HepG2 (cell line): ENCODE data around the gene ZSCAN1. TPM values are rescaled to one million over a fixed set of nuclear protein-coding genes. Genes with fewer than 3 reads are reported as not detected.

Experiments
- ATM ChIP-seq: fragments of 450-650 bp; IDR thresholded peaks from 2 replicates; pipeline ENCODE4 v1.7.1; 2017; ENCODE audit warnings: mild to moderate bottlenecking, borderline replicate concordance
- CHD2 ChIP-seq: IDR thresholded peaks from 2 replicates; pipeline ENCODE4 v1.6.1; 2011; ENCODE audit warnings: low read depth, low read length, improper control_type of control experiment
- FOXJ3 ChIP-seq: sonication (generic); formaldehyde crosslinking; IDR thresholded peaks from 2 replicates; pipeline ENCODE4 v1.4.0; 2020; ENCODE audit warnings: missing genetic modification reagents, mild to moderate bottlenecking, borderline replicate concordance
- HES4 ChIP-seq: sonication (generic); formaldehyde crosslinking; IDR thresholded peaks from 2 replicates; pipeline ENCODE4 v1.9.0; 2021; ENCODE audit warnings: mild to moderate bottlenecking, missing genetic modification reagents, borderline replicate concordance
- IRF2 ChIP-seq: IDR thresholded peaks from 2 replicates; pipeline ENCODE4 v1.6.1; 2018; ENCODE audit warnings: missing genetic modification reagents, missing compliant biosample characterization
- MAFG ChIP-seq: sonication (generic); formaldehyde crosslinking; IDR thresholded peaks from 2 replicates; pipeline ENCODE4 v1.5.1; 2020; ENCODE audit warnings: mild to moderate bottlenecking, missing genetic modification reagents
- NBN ChIP-seq: fragments of 450-650 bp; conservative IDR thresholded peaks from 2 replicates; pipeline ENCODE4 v1.6.1; 2017
- NCOA1 ChIP-seq: sonication (generic); formaldehyde crosslinking; IDR thresholded peaks from 2 replicates; pipeline ENCODE4 v1.9.0; 2021; ENCODE audit warnings: missing genetic modification reagents
- NFE2L2 ChIP-seq: fragments of 150-350 bp; IDR thresholded peaks from 2 replicates; pipeline ENCODE4 v1.6.1; 2014; ENCODE audit warnings: low read length
- NONO ChIP-seq, 2 experiments: fragments of 450-650 bp in 1 of 2; sonication (generic) in 1 of 2; formaldehyde crosslinking in 1 of 2; IDR thresholded peaks in 1 of 2; conservative IDR thresholded peaks in 1 of 2; 2 replicates each; pipeline versions ENCODE4 v1.6.1 to v1.8.0; 2017 to 2022; ENCODE audit warnings: mild to moderate bottlenecking in 1 of 2, missing genetic modification reagents in 1 of 2, moderate library complexity in 1 of 2
- NR2F2 ChIP-seq: IDR thresholded peaks from 2 replicates; pipeline ENCODE4 v1.6.1; 2012; ENCODE audit warnings: low read depth, inconsistent platforms, borderline replicate concordance
- SOX5 ChIP-seq: IDR thresholded peaks from 2 replicates; pipeline ENCODE4 v1.6.1; 2016; ENCODE audit warnings: borderline replicate concordance
- ZNF326 ChIP-seq: sonication (generic); formaldehyde crosslinking; IDR thresholded peaks from 2 replicates; pipeline ENCODE4 v1.4.0; 2020; ENCODE audit warnings: missing genetic modification reagents, borderline replicate concordance
- ZNF33A ChIP-seq: sonication (generic); formaldehyde crosslinking; IDR thresholded peaks from 2 replicates; pipeline ENCODE4 v1.5.1; 2020; ENCODE audit warnings: missing genetic modification reagents, mild to moderate bottlenecking, moderate library complexity, borderline replicate concordance
- ZNF678 ChIP-seq: sonication (generic); formaldehyde crosslinking; IDR thresholded peaks from 2 replicates; pipeline ENCODE4 v1.4.0; 2020; ENCODE audit warnings: mild to moderate bottlenecking, missing genetic modification reagents
- ZNF709 ChIP-seq: sonication (generic); formaldehyde crosslinking; IDR thresholded peaks from 2 replicates; pipeline ENCODE4 v1.5.0; 2020; ENCODE audit warnings: mild to moderate bottlenecking, missing genetic modification reagents
- ZNF782 ChIP-seq: sonication (generic); formaldehyde crosslinking; IDR thresholded peaks from 2 replicates; pipeline ENCODE4 v1.4.0; 2020; ENCODE audit warnings: missing genetic modification reagents, mild to moderate bottlenecking, borderline replicate concordance
- polyA plus RNA-seq, 8 experiments: library from polyadenylated mRNA; depleted of rRNA in 3 of 8; stranded (reverse) in 7 of 8; unstranded in 1 of 8; fragments of >200 nt; fragmentation: Illumina TruSeq in 4 of 8; extraction: Trizol in 4 of 8; gene quantifications; 2 replicates each; pipeline versions ENCODE4 v1.2.1 to v1.2.3, GENCODE V29; 2011 to 2016; ENCODE audit warnings: low read depth in 4 of 8, missing spikeins in 1 of 8, mixed read lengths in 1 of 8; ENCODE audit not compliant: insufficient read depth in 1 of 8
- total RNA-seq, 5 experiments: library from RNA; depleted of rRNA; stranded (reverse); fragments of >200 nt; fragmentation: Illumina TruSeq; extraction: Trizol; gene quantifications; 2 replicates each; pipeline ENCODE4 v1.2.3, GENCODE V29; 2016; ENCODE audit warnings: low read depth in 1 of 5
- TF ChIP-seq, protein P1 (sequence below): IDR thresholded peaks from 2 replicates; pipeline ENCODE4 v1.6.1; 2016
- TF ChIP-seq, protein P2 (sequence below): sonication (generic); formaldehyde crosslinking; IDR thresholded peaks from 2 replicates; pipeline ENCODE4 v1.4.0; 2020; ENCODE audit warnings: missing genetic modification reagents, borderline replicate concordance
- TF ChIP-seq, protein P3 (sequence below): sonication (generic); formaldehyde crosslinking; IDR thresholded peaks from 2 replicates; pipeline ENCODE4 v1.5.1; 2020; ENCODE audit warnings: missing genetic modification reagents, mild to moderate bottlenecking, borderline replicate concordance
- TF ChIP-seq, protein P4 (sequence below): sonication (generic); formaldehyde crosslinking; IDR thresholded peaks from 2 replicates; pipeline ENCODE4 v1.4.0; 2020; ENCODE audit warnings: missing genetic modification reagents; ENCODE audit errors: not compliant biosample characterization
- TF ChIP-seq, protein P5 (sequence below): sonication (generic); formaldehyde crosslinking; conservative IDR thresholded peaks from 2 replicates; pipeline ENCODE4 v1.4.0; 2020; ENCODE audit warnings: missing genetic modification reagents

The ZSCAN1 gene
- total and polyA plus RNA-seq, 2 of the 13 experiments (the other 11 are each of a cell fraction or from before 2014, with no cell fraction given) = not detected

DNA sequence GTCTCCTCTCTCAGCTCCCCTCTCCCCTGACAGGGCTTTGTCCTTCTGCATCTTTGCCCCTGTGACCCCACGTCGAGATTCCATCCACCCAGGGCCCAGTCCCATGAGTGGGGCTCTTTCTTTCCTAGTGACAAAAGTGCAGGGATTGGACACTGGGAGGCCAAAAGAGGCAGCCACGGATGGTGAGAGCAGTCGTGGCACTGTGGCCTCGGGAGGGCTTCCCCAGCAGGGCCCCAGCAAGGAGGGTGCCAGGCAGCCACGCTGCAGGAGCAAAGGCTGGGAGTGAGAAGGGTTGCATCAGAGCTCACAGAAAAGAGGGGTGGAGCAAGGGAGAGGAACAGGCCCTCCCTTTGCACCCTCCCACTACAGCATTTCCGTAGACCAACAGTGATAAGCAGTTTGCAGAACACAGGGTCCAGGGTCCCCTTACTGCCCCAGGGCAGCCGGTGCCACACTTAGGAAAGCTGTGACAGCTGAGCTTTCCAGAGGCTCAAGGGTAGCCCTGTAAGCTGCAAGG lies 4.9 kb downstream of the ZSCAN1 start (continued):
- TF ChIP-seq, protein P1, sequence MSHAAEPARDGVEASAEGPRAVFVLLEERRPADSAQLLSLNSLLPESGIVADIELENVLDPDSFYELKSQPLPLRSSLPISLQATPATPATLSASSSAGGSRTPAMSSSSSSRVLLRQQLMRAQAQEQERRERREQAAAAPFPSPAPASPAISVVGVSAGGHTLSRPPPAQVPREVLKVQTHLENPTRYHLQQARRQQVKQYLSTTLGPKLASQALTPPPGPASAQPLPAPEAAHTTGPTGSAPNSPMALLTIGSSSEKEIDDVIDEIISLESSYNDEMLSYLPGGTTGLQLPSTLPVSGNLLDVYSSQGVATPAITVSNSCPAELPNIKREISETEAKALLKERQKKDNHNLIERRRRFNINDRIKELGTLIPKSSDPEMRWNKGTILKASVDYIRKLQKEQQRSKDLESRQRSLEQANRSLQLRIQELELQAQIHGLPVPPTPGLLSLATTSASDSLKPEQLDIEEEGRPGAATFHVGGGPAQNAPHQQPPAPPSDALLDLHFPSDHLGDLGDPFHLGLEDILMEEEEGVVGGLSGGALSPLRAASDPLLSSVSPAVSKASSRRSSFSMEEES (CRISPR knock-in tag) = no peak
- no peak for TF ChIP-seq ZNF326 (CRISPR knock-in tag)
- TF ChIP-seq FOXJ3 (CRISPR knock-in tag) = no peak
- TF ChIP-seq, protein P2, sequence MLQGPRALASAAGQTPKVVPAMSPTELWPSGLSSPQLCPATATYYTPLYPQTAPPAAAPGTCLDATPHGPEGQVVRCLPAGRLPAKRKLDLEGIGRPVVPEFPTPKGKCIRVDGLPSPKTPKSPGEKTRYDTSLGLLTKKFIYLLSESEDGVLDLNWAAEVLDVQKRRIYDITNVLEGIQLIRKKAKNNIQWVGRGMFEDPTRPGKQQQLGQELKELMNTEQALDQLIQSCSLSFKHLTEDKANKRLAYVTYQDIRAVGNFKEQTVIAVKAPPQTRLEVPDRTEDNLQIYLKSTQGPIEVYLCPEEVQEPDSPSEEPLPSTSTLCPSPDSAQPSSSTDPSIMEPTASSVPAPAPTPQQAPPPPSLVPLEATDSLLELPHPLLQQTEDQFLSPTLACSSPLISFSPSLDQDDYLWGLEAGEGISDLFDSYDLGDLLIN (CRISPR knock-in tag) = no peak
- TF ChIP-seq ZNF782 (CRISPR knock-in tag) = 0 out of 2 replicates have a peak, but pooled peaks have one; percentile 32
- TF ChIP-seq NCOA1 (CRISPR knock-in tag) = no peak
- TF ChIP-seq IRF2 = no peak
- TF ChIP-seq SOX5 = no peak
- no peak for TF ChIP-seq NR2F2
- TF ChIP-seq NBN = no peak
- TF ChIP-seq HES4 (CRISPR knock-in tag) = no peak
- TF ChIP-seq ATM = no peak
- TF ChIP-seq CHD2 = no peak
- no peak for TF ChIP-seq ZNF678 (CRISPR knock-in tag)
- no peak for TF ChIP-seq NONO (IDR thresholded peaks at IDR 0.05)
- TF ChIP-seq NONO (CRISPR knock-in tag; conservative IDR thresholded peaks at IDR 0.05) = peak; percentile 62; the same call in 1 of the 2 replicates
- TF ChIP-seq ZNF709 (CRISPR knock-in tag) = no peak
- TF ChIP-seq ZNF33A (CRISPR knock-in tag) = no peak
- TF ChIP-seq, protein P3, sequence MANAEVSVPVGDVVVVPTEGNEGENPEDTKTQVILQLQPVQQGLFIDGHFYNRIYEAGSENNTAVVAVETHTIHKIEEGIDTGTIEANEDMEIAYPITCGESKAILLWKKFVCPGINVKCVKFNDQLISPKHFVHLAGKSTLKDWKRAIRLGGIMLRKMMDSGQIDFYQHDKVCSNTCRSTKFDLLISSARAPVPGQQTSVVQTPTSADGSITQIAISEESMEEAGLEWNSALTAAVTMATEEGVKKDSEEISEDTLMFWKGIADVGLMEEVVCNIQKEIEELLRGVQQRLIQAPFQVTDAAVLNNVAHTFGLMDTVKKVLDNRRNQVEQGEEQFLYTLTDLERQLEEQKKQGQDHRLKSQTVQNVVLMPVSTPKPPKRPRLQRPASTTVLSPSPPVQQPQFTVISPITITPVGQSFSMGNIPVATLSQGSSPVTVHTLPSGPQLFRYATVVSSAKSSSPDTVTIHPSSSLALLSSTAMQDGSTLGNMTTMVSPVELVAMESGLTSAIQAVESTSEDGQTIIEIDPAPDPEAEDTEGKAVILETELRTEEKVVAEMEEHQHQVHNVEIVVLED (CRISPR knock-in tag) = no peak
- no peak for TF ChIP-seq NFE2L2
- TF ChIP-seq, protein P4, sequence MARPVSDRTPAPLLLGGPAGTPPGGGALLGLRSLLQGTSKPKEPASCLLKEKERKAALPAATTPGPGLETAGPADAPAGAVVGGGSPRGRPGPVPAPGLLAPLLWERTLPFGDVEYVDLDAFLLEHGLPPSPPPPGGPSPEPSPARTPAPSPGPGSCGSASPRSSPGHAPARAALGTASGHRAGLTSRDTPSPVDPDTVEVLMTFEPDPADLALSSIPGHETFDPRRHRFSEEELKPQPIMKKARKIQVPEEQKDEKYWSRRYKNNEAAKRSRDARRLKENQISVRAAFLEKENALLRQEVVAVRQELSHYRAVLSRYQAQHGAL (CRISPR knock-in tag) = no peak
- TF ChIP-seq MAFG (CRISPR knock-in tag) = no peak
- TF ChIP-seq, protein P5, sequence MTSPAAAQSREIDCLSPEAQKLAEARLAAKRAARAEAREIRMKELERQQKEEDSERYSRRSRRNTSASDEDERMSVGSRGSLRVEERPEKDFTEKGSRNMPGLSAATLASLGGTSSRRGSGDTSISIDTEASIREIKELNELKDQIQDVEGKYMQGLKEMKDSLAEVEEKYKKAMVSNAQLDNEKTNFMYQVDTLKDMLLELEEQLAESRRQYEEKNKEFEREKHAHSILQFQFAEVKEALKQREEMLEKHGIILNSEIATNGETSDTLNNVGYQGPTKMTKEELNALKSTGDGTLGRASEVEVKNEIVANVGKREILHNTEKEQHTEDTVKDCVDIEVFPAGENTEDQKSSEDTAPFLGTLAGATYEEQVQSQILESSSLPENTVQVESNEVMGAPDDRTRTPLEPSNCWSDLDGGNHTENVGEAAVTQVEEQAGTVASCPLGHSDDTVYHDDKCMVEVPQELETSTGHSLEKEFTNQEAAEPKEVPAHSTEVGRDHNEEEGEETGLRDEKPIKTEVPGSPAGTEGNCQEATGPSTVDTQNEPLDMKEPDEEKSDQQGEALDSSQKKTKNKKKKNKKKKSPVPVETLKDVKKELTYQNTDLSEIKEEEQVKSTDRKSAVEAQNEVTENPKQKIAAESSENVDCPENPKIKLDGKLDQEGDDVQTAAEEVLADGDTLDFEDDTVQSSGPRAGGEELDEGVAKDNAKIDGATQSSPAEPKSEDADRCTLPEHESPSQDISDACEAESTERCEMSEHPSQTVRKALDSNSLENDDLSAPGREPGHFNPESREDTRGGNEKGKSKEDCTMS = no peak
